HG03558 (cell line): Measurements from ENCODE around the gene EDA.
"Not testable (repeated sequence)": the region's sequence is repeated elsewhere in the genome, so short reads cannot be mapped to it uniquely, and the experiment has no call there.

Experiments used
- ATAC-seq: cut with Tn5 transposase; IDR thresholded peaks from one replicate; pipeline ENCODE4 v1.9.1; 2021; ENCODE audit warnings: moderate number of reproducible peaks; ENCODE audit not compliant: unreplicated experiment; ENCODE audit errors: extremely low read depth

EDA gene

DNA sequence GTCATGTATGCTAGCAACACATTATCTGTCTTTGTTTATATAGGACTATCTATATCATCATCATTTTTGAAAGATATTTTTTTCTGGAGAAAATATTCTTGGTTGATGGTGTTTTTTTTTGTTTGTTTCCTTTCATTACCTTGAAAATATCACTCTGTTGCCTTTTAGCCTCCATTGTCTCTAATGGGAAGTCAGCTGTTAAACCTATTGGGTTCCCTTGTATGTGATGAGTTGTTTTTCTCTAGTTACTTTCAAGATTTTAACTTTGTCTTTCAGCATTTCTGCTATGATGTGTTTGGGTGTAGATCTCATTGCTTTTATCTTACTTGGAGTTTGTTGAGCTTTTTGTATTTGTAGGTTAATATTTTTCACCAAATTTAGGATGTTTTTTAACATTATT, 124.4 kb downstream of the EDA start:
- ATAC-seq = no peak

DNA sequence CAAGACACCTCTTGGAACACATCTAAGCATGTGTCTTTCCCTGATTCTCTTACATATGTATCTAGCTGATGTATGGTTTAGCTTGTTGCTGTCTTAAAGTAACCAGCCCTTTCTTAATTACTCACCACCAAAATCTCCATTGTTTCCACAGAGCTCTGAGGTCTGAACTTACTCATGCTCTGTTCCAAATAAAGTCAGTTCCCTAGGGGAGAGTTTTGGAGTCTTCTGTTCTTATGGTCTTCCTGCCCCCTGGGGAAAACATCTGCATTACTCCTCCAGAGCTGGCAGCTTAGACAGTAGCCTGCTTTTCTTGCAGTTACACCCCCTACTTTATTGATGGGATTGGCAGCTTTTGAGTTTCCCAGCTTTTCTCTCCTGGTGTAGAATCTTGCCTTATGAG, 125.8 kb downstream of the EDA start:
- no peak for ATAC-seq

DNA sequence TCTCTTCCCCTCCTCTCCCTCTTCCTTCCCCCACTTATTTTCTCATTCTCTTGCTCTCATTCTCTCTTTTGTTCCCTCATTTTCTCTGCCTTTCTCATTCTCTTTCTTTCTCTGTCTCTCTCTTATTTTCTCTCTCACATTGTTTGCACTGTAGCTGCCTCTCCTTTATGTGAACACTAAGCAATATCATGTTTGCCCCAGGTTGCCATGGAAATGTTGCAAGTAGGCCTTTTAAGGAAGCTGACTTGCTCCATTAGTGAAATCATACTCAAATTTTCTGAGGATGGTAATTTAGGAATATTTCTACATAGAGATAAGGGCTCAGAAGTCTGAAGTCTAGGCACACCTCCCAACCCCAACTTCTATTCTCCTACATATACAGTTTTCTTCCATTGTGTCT, 130.1 kb downstream of the EDA start:
- no peak for ATAC-seq

DNA sequence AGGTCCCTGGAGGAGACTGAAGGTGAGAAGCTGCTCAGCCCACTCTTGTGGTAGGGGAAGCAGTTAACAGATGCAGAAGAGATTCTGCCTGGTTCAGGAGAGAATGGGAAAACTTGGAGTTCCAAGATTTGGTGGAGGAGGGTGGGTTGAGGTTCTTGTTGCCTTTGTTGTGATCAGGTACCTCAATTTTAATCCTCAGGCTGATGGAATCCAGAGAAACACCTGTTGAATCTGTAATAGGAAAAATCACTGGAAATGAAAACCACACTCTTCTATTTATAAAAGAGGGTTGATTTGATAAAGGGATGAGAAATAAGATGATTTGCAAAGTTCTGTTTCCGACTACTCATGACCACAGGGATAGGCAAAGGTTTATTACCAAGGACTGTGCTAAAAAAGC, 132.1 kb downstream of the EDA start:
- ATAC-seq = no peak

DNA sequence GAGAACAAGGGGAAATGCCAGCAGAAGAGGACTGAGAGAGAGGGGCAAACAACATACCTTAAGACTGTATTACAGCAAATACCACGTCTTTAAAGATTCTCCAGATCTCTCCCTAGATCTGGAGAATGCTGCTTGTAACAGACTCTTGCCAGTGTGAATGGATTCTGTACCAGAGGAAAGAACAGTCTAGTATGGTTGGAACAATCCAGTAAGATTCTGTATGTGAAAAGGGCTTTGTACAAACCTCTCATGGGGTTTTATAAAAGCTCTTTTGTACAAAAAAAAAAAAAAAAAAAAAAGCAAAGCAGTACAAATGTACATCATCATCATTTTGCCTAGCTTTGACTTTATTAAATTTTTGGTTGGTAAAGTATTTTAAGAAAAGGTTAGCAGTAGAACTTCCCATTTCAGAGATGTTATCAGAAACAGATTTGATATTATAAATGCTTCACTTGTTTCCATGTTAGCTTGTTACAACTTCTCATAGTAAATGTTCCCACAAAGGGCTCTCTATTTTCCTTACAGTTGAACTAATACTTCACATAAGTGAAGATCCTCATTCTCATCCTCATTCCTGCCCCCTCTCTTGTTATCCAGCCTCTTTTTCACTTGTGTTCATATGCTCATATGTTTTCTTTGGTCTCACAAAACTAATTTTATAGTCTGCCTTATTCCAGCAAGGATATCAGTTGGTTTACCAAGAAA, 144.2 kb downstream of the EDA start:
- no peak for ATAC-seq

DNA sequence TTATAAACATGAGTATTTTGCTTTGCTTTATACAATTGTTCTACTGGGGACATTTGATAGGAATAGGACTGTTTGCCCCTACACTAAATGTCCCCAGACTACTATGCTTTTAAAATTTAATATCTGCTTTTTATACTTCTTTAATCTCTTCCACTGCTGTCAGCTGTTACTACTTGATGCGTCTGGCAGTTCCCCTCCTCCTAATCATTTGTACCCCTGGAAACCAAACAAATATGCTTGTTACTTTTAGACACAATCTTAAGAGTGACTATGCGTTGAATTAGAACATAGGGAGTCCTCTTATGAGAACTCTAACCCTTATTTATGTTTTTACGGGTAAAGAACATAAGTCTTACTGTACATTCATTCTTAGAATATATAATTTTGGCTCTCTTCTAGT, 145.7 kb downstream of the EDA start:
- no peak for ATAC-seq

DNA sequence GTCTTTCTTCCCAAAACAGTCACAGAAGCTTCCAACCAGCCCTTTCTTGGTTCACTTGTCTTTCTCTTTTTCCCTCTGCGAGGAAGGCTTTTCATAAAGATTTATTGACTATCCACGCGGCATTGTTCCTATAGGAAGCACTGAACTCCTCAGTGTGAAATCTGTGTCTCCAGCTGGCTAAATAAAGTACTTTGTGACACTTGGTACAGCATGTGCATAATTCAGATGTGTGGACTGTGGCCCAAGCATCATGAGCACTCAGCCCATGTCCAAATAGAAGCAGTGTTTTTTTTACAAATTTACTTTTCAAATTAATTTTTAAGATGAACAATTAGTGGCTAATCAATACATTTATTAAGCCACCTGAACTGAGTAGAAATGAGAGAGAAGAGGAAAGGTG, 146.4 kb downstream of the EDA start:
- no peak for ATAC-seq

DNA sequence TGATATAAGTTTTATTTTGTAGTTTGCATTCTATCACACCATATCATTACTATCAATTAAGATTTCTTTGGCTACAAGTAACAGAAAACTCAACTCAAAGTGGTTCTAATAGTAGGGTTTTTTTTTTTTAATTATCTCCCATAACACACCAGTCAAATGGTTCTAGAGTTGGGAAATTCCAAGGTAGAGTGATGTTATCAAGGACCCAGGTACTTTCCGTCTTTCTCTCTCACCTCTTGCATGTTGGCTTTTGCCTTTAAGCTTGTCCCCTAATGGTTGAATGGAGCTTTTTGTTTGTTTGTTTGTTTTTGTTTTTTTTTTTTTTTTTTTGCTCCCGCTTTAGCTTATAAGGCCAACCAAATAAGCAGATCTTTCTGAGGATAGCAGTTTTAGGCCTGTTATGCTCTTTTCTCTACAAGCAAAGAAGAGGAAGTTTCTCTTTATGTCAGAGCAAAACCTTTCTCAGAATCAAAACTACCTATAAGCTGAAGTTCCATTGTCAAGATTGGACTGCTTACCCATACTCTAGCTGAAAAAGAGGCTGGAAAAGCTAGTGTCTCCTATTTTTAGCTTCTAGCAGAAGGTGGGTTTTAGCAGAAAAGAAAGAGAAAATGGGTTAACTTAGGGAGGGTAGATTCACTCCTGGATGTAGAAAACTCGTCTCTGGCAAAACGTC, 177.5 kb downstream of the EDA start:
- ATAC-seq = no peak

DNA sequence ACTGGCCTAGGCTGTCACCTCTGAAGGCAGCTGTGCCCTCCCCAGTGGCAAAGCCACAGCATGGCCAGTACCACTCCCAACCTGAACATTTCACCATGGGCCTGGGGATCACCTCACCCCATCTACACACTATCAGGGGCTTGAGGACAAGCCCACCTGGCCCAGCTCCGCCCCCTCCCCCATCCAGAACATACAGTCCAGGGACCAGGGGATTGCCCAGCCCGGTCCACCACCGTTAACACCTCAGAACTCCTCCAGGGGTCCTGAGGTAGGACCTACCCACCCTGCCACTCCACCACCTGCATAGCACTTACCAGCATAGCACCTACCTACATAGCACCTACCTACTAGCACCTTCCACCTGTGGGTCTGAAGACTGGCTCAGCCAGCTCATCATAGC, 179.8 kb downstream of the EDA start:
- ATAC-seq = no peak

DNA sequence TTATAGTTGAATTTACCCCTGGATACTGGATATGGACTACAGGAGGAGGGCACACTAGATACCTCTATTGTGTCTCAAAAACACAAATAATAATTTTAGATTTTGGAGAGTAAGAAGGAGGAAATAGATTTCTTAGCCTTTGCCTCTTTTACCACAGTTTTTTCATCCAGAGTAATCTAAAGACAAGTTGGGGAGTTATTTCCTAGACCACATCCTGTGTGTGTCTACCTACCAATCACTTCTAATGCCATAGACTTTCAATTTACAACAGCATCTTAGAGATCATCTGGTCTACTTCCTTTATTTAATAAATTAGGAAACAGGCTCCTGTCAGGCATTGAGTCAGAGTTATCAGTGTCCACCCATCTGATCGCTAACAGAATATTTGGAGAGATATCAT, 191.5 kb downstream of the EDA start:
- ATAC-seq = no peak

DNA sequence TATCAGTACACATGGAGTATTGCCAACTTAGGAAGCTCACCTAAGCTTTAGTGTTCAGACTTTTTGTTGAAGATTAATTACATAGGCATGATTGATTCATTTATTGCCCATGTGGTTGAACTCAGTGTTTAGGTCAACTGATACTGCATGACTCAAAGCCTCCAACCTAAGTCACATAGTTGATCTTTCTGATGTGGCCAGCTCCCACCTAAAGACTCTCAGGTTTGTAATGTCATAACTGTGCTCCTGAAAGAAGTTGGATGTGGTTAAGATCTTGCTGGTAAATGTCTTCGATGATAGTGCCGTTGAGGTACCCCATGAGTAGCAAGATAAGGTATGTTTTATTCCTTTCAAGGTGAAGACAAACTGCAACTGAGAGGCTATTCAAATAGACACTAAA, 192.5 kb downstream of the EDA start:
- ATAC-seq = no peak

DNA sequence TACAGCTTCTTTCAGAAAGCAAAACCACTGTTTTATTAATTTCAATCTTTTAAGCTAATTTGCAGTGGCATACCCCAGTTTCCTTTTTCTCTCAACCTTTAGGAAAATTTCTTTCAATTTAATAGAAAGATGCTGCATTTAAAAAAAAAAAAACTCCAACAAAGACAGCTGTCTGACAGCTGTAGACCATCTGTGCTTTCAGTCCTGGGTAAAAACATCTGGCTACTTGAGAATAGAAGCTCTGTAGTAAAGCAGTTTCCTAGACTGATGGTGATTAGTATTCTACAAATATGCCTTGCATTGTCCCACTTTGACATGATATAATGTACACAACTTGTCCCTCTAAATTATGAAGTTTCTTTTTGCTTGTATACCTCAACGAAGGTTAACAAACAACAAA, 197.8 kb downstream of the EDA start:
- ATAC-seq = no peak

DNA sequence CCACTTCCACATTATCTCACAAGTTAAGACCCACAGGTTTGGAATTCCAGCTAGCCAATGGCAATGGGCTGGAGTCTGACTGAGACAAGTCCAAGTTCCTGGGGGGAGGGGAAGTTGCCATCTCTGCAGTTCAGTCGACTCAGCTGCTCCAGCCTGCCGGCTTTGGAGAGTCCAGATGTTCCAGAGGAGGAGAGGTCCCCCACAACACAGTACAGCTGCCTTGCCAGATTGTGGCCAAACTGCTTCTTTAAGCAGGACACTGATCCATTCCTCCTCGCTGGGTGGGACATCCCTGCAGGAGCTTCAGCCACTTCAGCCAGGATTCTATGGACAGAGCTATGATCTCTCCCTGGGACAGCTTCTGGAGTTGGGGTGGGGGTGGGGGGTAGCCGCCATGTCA, 199.2 kb downstream of the EDA start:
- no peak for ATAC-seq

DNA sequence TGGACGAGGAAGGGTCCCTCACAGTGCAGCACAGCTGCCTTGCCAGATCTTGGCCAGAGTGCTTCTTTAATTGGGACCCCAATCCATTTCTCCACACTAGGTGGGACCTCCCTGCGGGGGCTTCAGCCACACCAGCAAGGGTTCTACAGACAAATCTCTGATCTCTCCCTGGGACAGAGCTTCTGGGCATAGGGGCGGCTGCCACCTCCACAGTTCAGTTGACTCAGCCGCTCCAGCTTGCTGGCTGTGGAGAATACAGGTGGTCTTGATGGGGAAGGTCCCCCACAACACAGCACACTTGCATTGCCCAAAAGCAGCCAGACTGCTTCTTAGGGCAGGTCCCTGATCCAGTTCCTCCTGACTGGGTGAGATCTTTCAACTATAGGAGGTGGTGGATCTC, 199.6 kb downstream of the EDA start:
- no peak for ATAC-seq

DNA sequence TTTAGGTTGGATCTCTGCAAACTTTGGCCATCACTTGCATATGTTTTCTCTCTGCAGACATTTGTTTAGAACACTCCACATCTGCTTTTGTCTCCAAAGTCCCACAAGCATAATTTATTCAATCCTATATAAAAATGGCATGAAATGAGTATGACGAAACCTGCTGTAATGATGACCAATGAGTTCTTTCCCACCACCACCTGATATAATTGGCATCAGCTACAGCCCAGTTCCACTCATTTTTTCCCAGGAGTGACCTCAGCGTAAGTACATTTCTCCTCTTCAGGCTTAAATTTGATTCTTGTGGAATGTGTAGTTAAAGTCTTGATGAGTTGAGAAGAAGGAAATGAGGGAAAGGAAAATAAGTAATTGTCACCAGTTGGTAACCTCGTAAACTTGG, 228.7 kb downstream of the EDA start:
- ATAC-seq = no peak

DNA sequence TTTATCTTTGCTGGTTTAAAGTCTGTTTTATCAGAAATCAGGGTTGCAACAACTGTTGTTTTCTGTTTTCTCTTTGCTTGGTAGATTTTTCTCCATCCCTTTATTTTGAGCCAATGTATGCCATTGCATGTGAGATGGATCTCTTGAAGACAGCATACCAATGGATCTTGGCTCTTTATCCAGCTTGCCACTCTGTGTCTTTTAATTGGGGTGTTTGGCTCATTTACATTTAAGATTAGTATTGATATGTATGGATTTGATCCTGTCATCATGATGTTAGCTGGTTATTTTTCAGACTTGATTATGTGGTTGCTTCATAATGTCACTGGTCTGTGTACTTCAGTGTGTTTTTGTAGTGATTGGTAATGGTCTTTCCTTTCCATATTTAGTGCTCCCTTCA, 244.1 kb downstream of the EDA start:
- not testable (repeated sequence) for ATAC-seq

DNA sequence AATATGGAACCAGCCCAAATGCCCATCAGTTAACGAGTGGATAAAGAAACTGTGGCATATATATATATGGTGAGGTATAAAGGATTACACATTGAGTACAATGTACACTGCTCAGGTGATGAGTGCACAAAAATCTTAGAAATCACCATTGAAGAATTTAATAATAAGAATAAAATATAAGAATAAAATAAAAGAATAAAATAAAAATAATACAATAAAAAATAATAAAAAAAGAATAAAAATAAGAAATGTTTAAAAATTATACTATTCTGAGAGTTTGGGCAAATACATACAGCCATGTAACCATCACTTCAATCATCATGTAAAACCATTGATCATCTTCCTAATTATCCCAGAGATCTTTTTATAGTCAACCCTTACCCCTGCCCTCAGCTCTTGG, 260.3 kb downstream of the EDA start:
- no peak for ATAC-seq

DNA sequence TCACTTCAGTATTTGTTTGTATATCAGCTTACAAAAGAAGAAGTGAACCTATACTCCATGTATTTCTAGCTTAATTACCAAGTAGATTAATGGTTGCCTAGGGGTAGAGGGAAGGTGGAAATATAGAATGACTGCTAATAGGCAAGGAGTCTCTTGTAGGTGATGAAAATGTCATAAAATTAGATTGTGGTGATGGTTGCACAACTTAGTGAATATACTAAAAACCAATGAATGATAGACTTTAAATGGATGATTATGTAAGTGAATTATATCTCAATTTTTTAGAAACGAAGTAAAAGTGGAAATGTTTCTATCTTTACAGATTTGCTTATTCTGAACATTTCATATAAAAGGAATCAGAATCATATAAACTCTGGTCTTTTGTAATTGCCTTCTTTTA, 268.3 kb downstream of the EDA start:
- no peak for ATAC-seq

DNA sequence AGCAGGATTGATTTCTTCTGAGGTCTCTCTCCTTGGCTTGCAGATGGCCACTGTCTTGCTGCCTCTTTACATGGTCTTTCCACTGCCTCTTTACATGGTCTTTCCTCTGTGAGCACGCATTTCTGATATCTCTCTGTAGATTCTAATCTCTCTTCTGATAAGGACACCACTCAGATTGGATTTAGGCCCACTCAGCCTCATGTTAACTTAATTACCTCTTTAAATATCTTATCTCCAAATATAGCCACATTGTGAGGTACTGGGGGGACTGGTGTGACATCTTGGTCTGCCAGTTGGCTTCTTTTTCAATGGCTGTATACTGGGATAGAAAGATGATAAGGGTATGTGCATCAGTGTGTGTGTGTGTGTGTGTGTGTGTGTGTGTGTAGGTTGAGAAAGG, 280.1 kb downstream of the EDA start:
- ATAC-seq = no peak

DNA sequence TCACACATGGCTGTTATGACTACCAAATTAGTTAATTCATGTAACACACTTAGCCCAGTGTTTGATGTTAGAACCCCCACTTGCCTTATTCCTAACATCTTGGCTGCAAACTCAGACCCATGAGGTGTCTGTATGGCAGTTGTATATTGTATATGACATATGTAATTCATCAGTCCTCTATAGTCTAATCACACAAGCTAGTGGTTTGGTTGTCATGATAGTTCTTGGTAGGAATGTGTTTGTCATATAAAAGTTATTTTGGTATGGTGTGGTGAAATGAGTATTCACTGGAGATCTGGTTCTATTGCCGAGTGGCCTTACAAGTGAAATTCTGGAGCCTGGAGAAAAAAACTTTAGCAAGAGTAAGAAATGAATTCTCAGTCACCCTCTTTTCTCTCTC, 284.6 kb downstream of the EDA start:
- no peak for ATAC-seq

DNA sequence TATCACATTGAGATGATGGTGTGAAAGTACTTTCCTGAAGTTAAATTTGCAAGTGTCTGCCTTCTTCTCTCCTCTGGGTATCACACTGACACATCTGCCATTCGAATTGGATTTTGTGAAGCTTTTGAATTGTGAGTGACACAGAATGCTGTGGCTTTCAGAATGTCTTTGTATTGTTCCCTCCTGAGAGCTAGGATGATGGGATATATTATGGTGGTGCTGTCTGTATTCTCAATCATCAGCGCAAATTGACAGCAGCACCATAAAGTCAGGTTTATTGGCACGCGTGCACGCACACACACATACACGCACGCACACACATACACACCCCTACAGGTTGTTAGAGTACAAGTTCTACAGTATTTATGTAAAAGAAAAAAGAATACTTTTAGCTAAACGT, 290.5 kb downstream of the EDA start:
- no peak for ATAC-seq

DNA sequence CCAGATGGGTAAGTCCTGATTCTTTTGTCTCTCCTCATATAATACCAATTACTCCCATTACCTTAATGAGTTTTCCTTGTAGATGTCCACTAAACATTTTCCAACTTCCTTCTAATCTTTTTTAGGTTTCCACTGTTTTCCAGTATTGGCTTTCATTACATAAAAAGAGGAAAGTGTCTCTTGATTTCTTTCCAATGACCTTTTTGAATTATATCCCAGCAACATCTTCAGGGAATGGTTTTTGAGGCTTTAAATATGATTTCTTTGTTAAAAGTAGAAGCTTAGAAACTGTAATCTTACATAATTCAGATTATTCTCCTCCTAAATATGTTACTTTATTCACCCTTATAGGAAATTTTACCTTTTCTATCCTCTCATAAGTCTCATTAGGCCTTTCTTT, 298.9 kb downstream of the EDA start:
- ATAC-seq = no peak
